Neuronal stem cell (in vitro differentiated cells): Measurements from ENCODE around the gene IRX2.

ENCODE experiments used
- DNase-seq: peaks from one replicate; pipeline ENCODE4 v3.0.0-alpha.2; 2013; ENCODE audit warnings: low spot score
- H2AFZ ChIP-seq: one replicate; pipeline ENCODE4 v1.6.1; 2013; ENCODE audit warnings: mild to moderate bottlenecking, low read length, inconsistent platforms
- H2AK5ac ChIP-seq: 2 replicates; pipeline ENCODE4 v1.6.1; 2013; ENCODE audit warnings: low read depth, mild to moderate bottlenecking, inconsistent platforms, low read length, moderate library complexity, mixed read lengths
- H2BK120ac ChIP-seq: 2 replicates; pipeline ENCODE4 v1.6.1; 2013; ENCODE audit warnings: low read depth, mild to moderate bottlenecking, inconsistent platforms, low read length, moderate library complexity, mixed read lengths
- H2BK12ac ChIP-seq: one replicate; pipeline ENCODE4 v1.6.1; 2013; ENCODE audit warnings: low read length, inconsistent platforms
- H2BK15ac ChIP-seq: 2 replicates; pipeline ENCODE4 v1.6.1; 2013; ENCODE audit warnings: mild to moderate bottlenecking, low read length, inconsistent platforms, mixed read lengths
- H2BK5ac ChIP-seq: one replicate; pipeline ENCODE4 v1.6.1; 2013; ENCODE audit warnings: inconsistent platforms, mild to moderate bottlenecking, low read length, moderate library complexity
- H3K14ac ChIP-seq: one replicate; pipeline ENCODE4 v1.6.1; 2013; ENCODE audit warnings: low read length, inconsistent platforms
- H3K18ac ChIP-seq: 2 replicates; pipeline ENCODE4 v1.6.1; 2013; ENCODE audit warnings: low read length, inconsistent platforms
- H3K23ac ChIP-seq: 2 replicates; pipeline ENCODE4 v1.6.1; 2013; ENCODE audit warnings: low read depth, mild to moderate bottlenecking, mixed read lengths, low read length, inconsistent platforms; ENCODE audit not compliant: poor library complexity
- H3K27ac ChIP-seq: replicated peaks from 3 replicates; pipeline ENCODE4 v1.5.1; 2013; ENCODE audit warnings: low read length, inconsistent platforms
- H3K27me3 ChIP-seq, 3 experiments: 2 replicates each; pipeline ENCODE4 v1.6.1; 2013; ENCODE audit warnings: low read length in 3 of 3, mild to moderate bottlenecking in 2 of 3, inconsistent platforms in 1 of 3, low read depth in 1 of 3, mixed read lengths in 1 of 3, moderate library complexity in 1 of 3; ENCODE audit not compliant: control insufficient read depth in 3 of 3, insufficient read depth in 3 of 3
- H3K36me3 ChIP-seq, 2 donors: replicated peaks in 1 of 2; 2 replicates each; pipeline ENCODE4 v1.6.1; 2013; ENCODE audit warnings: low read length in 2 of 2; ENCODE audit not compliant: control insufficient read depth in 2 of 2, insufficient read depth in 2 of 2
- H3K4ac ChIP-seq: 2 replicates; pipeline ENCODE4 v1.6.1; 2013; ENCODE audit warnings: inconsistent platforms, mild to moderate bottlenecking, low read length, moderate library complexity
- H3K4me1 ChIP-seq, 2 donors: 1 replicate in 1 of 2; 2 replicates in 1 of 2; pipeline ENCODE4 v1.6.1; 2013; ENCODE audit warnings: low read length in 2 of 2, low read depth in 1 of 2; ENCODE audit not compliant: control insufficient read depth in 2 of 2, insufficient read depth in 1 of 2
- H3K4me2 ChIP-seq: one replicate; pipeline ENCODE4 v1.6.1; 2013; ENCODE audit warnings: mild to moderate bottlenecking, low read length, inconsistent platforms; ENCODE audit not compliant: insufficient read depth, poor library complexity, severe bottlenecking
- H3K4me3 ChIP-seq, 2 donors: 2 replicates each; pipeline ENCODE4 v1.5.1; 2013; ENCODE audit warnings: low read length in 2 of 2, mild to moderate bottlenecking in 2 of 2, inconsistent platforms in 1 of 2, moderate library complexity in 1 of 2
- H3K79me1 ChIP-seq: one replicate; pipeline ENCODE4 v1.6.1; 2013; ENCODE audit warnings: low read depth, mild to moderate bottlenecking, inconsistent platforms, low read length, moderate library complexity
- H3K9ac ChIP-seq: one replicate; pipeline ENCODE4 v1.6.1; 2013; ENCODE audit warnings: mild to moderate bottlenecking, low read depth, low read length, inconsistent platforms; ENCODE audit not compliant: poor library complexity
- H3K9me3 ChIP-seq, 2 donors: replicated peaks in 1 of 2; 2 replicates each; pipeline versions ENCODE3 to v1.6.1; 2013; ENCODE audit warnings: low read length in 2 of 2, mild to moderate bottlenecking in 2 of 2, inconsistent platforms in 1 of 2, low read depth in 1 of 2, mixed read lengths in 1 of 2, moderate library complexity in 1 of 2; ENCODE audit not compliant: control insufficient read depth in 2 of 2, insufficient read depth in 1 of 2
- H4K8ac ChIP-seq: one replicate; pipeline ENCODE4 v1.6.1; 2013; ENCODE audit warnings: low read depth, mild to moderate bottlenecking, inconsistent platforms, low read length, moderate library complexity
- H4K91ac ChIP-seq: one replicate; pipeline ENCODE4 v1.6.1; 2013; ENCODE audit warnings: low read length, low read depth, mild to moderate bottlenecking, inconsistent platforms; ENCODE audit not compliant: poor library complexity
- WGBS, 2 donors: extraction: QIAGEN DNeasy Blood & Tissue Kit; methylation state at CpG; one replicate each; pipeline ENCODE4 v1.1.7; 2013; ENCODE audit warnings: missing lambda C conversion rate in 2 of 2, mixed read lengths in 1 of 2; ENCODE audit not compliant: insufficient read length in 2 of 2, insufficient replicate concordance in 1 of 2; ENCODE audit errors: extremely low coverage in 2 of 2; 5-methylcytosine and 5-hydroxymethylcytosine counted together

IRX2 gene

GRCh38 chr5:2737273-2738155 is 14.0 kb downstream of the IRX2 start:
- H2BK12ac ChIP-seq = no peak overlapping the region
- peaks cover 0 to 35% of the 10 kb centered on the region in 2 donors for H3K9me3 ChIP-seq
- H3K4me3 ChIP-seq = no peak overlapping the region
- H3K4me1 ChIP-seq = no peaks in the 10 kb centered on the region
- H3K14ac ChIP-seq = no peak overlapping the region
- H2BK120ac ChIP-seq = no peak overlapping the region
- H4K8ac ChIP-seq = no peak overlapping the region
- no peak overlapping the region for H2BK15ac ChIP-seq
- no peak overlapping the region for H3K18ac ChIP-seq
- no peak overlapping the region for H3K27ac ChIP-seq
- no peak overlapping the region for H2AK5ac ChIP-seq
- no peak overlapping the region for H3K23ac ChIP-seq
- H3K27me3 ChIP-seq = peaks cover 0 to 45% (median 16%) of the 10 kb centered on the region in 3 experiments
- H4K91ac ChIP-seq = no peak overlapping the region
- no peak overlapping the region for H2AFZ ChIP-seq
- H3K4me2 ChIP-seq = no peak overlapping the region
- no peak overlapping the region for H2BK5ac ChIP-seq
- no CpG with 5 or more reads among the region's 17 CpGs for WGBS, 2 donors
- no peak overlapping the region for H3K4ac ChIP-seq
- peaks cover 0 to 38% of the 10 kb centered on the region in 2 donors for H3K36me3 ChIP-seq
- H3K79me1 ChIP-seq = no peaks in the 10 kb centered on the region
- DNase-seq = no peak
- no peak overlapping the region for H3K9ac ChIP-seq

- H3K4me2 ChIP-seq = no peak overlapping the region
- no CpG with 5 or more reads among the region's 8 CpGs for WGBS, 2 donors
- no peak overlapping the region for H4K91ac ChIP-seq
- H2BK120ac ChIP-seq = no peak overlapping the region
- H3K18ac ChIP-seq = no peak overlapping the region
- H2BK5ac ChIP-seq = no peak overlapping the region
- no peak overlapping the region for H4K8ac ChIP-seq
- peaks cover 0 to 29% of the 10 kb centered on the region in 2 donors for H3K9me3 ChIP-seq
- no peak overlapping the region for H3K14ac ChIP-seq
- no peak overlapping the region for H3K4ac ChIP-seq
- H3K4me3 ChIP-seq = no peak overlapping the region
- no peak for DNase-seq
- H3K4me1 ChIP-seq = no peaks in the 10 kb centered on the region
- peaks cover 0 to 31% of the 10 kb centered on the region in 2 donors for H3K36me3 ChIP-seq
- no peak overlapping the region for H2AK5ac ChIP-seq
- no peak overlapping the region for H3K23ac ChIP-seq
- H2BK12ac ChIP-seq = no peak overlapping the region
- no peak overlapping the region for H2BK15ac ChIP-seq
- H3K9ac ChIP-seq = no peak overlapping the region
- H3K27me3 ChIP-seq = peaks cover 0 to 43% (median 16%) of the 10 kb centered on the region in 3 experiments
- H3K79me1 ChIP-seq = no peaks in the 10 kb centered on the region
- no peak overlapping the region for H3K27ac ChIP-seq
- H2AFZ ChIP-seq = no peak overlapping the region
These were observed 14.6 kb downstream of the IRX2 start for GRCh38 chr5:2736872-2737271.

GRCh38 chr5:2735996-2736395 is 15.5 kb downstream of the IRX2 start:
- Histone ChIP-seq H4K8ac (no peak overlapping the region), H2BK12ac (no peak overlapping the region), H3K14ac (no peak overlapping the region), H3K4ac (no peak overlapping the region), H2BK5ac (no peak overlapping the region), H4K91ac (no peak overlapping the region), H3K9ac (no peak overlapping the region), H2AK5ac (peak overlapping the region; percentile 11), H2AFZ (no peak overlapping the region), H2BK120ac (no peak overlapping the region), H3K4me1 (no peaks in the 10 kb centered on the region), H3K23ac (no peak overlapping the region), H3K4me2 (no peak overlapping the region), H3K36me3 (peaks cover 0 to 23% of the 10 kb centered on the region in 2 donors), H3K27ac (no peak overlapping the region), H3K27me3 (peaks cover 0 to 37% (median 16%) of the 10 kb centered on the region in 3 experiments), H3K9me3 (peaks cover 0 to 20% of the 10 kb centered on the region in 2 donors), H2BK15ac (no peak overlapping the region), H3K79me1 (no peaks in the 10 kb centered on the region), H3K18ac (no peak overlapping the region), H3K4me3 (no peak overlapping the region)
- no CpG with 5 or more reads among the region's 3 CpGs for WGBS, 2 donors
- no peak for DNase-seq

GRCh38 chr5:2732850-2733249 is 18.6 kb downstream of the IRX2 start:
- no peak for DNase-seq
- H3K4ac ChIP-seq = no peak overlapping the region
- H3K27me3 ChIP-seq = peaks cover 0 to 6% (median 0%) of the 10 kb centered on the region in 3 experiments
- no peak overlapping the region for H3K4me3 ChIP-seq
- H3K4me2 ChIP-seq = no peak overlapping the region
- no peak overlapping the region for H3K14ac ChIP-seq
- H3K36me3 ChIP-seq = peaks cover 0 to 22% of the 10 kb centered on the region in 2 donors
- H3K4me1 ChIP-seq = no peaks in the 10 kb centered on the region
- peaks cover 0 to 8% of the 10 kb centered on the region in 2 donors for H3K9me3 ChIP-seq
- H3K27ac ChIP-seq = no peak overlapping the region
- H3K23ac ChIP-seq = no peak overlapping the region
- H2BK12ac ChIP-seq = no peak overlapping the region
- H3K18ac ChIP-seq = no peak overlapping the region
- no CpG with 5 or more reads among the region's 3 CpGs for WGBS, 2 donors
- H2BK15ac ChIP-seq = no peak overlapping the region
- no peak overlapping the region for H4K8ac ChIP-seq
- H3K79me1 ChIP-seq = no peaks in the 10 kb centered on the region
- H4K91ac ChIP-seq = no peak overlapping the region
- no peak overlapping the region for H3K9ac ChIP-seq
- no peak overlapping the region for H2BK5ac ChIP-seq
- no peak overlapping the region for H2BK120ac ChIP-seq
- no peak overlapping the region for H2AFZ ChIP-seq
- no peak overlapping the region for H2AK5ac ChIP-seq
